Keratinocyte (primary cell): ENCODE measurements around the gene STIM1.

Source experiments
- EZH2 ChIP-seq: IDR thresholded peaks from one replicate; pipeline ENCODE4 v1.6.1; 2012; ENCODE audit warnings: inconsistent platforms, mild to moderate bottlenecking, low read length, moderate library complexity
- TF ChIP-seq, protein P1 (sequence below), 3 experiments: IDR thresholded peaks in 1 of 3; conservative IDR thresholded peaks in 1 of 3; optimal IDR thresholded peaks in 1 of 3; 2 replicates in 2 of 3; 3 replicates in 1 of 3; pipeline versions ENCODE3 to v1.5.1; 2011; ENCODE audit warnings: low read length in 3 of 3, mild to moderate bottlenecking in 3 of 3, moderate library complexity in 2 of 3, control low read depth in 1 of 3, inconsistent platforms in 1 of 3; ENCODE audit not compliant: insufficient read depth in 2 of 3; ENCODE audit errors: extremely low read depth in 1 of 3

DNA sequence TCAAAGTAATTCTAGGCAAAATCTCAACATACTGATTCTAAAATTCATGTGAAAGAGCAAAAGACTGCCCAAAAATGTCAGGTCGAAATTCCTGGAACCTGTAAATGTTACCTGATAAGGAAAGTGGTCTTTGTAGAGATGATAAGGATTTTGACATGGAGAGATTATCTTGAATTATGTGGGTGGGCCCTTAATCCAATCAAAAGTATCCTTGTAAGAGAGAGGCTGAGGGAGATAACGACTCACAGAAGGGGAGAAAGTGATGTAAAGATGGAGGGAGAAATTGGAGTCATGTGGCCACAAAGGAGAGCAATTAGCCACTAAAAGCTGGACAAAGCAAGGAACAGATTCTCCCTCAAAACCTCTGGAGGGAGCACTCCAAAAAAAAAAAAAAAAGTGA, 259.7 kb downstream of the STIM1 start:
- TF ChIP-seq, protein P1, sequence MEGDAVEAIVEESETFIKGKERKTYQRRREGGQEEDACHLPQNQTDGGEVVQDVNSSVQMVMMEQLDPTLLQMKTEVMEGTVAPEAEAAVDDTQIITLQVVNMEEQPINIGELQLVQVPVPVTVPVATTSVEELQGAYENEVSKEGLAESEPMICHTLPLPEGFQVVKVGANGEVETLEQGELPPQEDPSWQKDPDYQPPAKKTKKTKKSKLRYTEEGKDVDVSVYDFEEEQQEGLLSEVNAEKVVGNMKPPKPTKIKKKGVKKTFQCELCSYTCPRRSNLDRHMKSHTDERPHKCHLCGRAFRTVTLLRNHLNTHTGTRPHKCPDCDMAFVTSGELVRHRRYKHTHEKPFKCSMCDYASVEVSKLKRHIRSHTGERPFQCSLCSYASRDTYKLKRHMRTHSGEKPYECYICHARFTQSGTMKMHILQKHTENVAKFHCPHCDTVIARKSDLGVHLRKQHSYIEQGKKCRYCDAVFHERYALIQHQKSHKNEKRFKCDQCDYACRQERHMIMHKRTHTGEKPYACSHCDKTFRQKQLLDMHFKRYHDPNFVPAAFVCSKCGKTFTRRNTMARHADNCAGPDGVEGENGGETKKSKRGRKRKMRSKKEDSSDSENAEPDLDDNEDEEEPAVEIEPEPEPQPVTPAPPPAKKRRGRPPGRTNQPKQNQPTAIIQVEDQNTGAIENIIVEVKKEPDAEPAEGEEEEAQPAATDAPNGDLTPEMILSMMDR (optimal IDR thresholded peaks at IDR 0.05 in 1 of 3, IDR thresholded peaks at IDR 0.05 in 1 of 3, conservative IDR thresholded peaks at IDR 0.05 in 1 of 3; ENCODE audit: extremely low read depth in 1 of 3, insufficient read depth in 2 of 3, low read length in 3 of 3): no peak
- no peak for TF ChIP-seq EZH2
